ENCODE measurements around the gene DERA. TPM values are rescaled to one million over a fixed set of nuclear protein-coding genes. Genes with fewer than 3 reads are reported as not detected.
A peak's percentile ranks its signal among the peaks of the same experiment; 100 is the strongest.

Gene DERA
- total RNA-seq, 1 experiment from 2014 or later: 67.6 TPM

GRCh38 chr12:15880721-15881120, 30.4 kb upstream of the DERA start:
- POLR2A ChIA-PET (ENCODE audit: unreplicated experiment): no interaction called here
- H2AFZ ChIP-seq: peak overlapping the region; percentile 35; the same call in 1 of the 2 replicates
- BruUV-seq (replicated peaks): no TSS peak
- H3F3A ChIP-seq (ENCODE audit: insufficient read depth, low read depth): peaks cover 15% of the 10 kb centered on the region; the same call in 1 of the 2 replicates
- no peaks in the 10 kb centered on the region for H3K9me3 ChIP-seq (ENCODE audit: insufficient read depth, low read depth)
- TF ChIP-seq CTCF (conservative IDR thresholded peaks at IDR 0.05): no peak
- no peak for TF ChIP-seq EZH2 (IDR thresholded peaks at IDR 0.05; ENCODE audit: low read depth)
- H3K27ac ChIP-seq: no peak overlapping the region
- H3K79me2 ChIP-seq (ENCODE audit: low read depth): peaks cover 39% of the 10 kb centered on the region
- H3K4me1 ChIP-seq (replicated peaks; ENCODE audit: insufficient read depth): peaks cover 27% of the 10 kb centered on the region
- H3K9me2 ChIP-seq (ENCODE audit: insufficient read depth): no peaks in the 10 kb centered on the region
- peak overlapping the region; percentile 96 for H3K4me2 ChIP-seq
- CTCF ChIA-PET: no interaction called here
- peaks cover 28% of the 10 kb centered on the region for H4K20me1 ChIP-seq (ENCODE audit: insufficient read depth)
- peak overlapping the region; percentile 88; the same call in 1 of the 2 replicates for H3K4me3 ChIP-seq
- no peak for DNase-seq
- 0 out of 2 replicates have a peak, but pooled peaks cover 8% of the 10 kb centered on the region for H3K36me3 ChIP-seq (ENCODE audit: low read depth)
- intact Hi-C loops (cut with micrococcal nuclease; ENCODE audit: unreplicated experiment): loop anchor here (10.0 kb wide), 1 partner anchor 1106 kb away; a partner anchor contains a TSS
- no peaks in the 10 kb centered on the region for H3K27me3 ChIP-seq (ENCODE audit: insufficient read depth, low read depth)

GRCh38 chr12:15882118-15882971, 28.8 kb upstream of the DERA start, which contains the start of gene STRAP:
Gene STRAP, plus strand, starts transcription at chr12:15882387. Its CDS starts 321 bp downstream, at chr12:15882708.
- Histone ChIP-seq H3K4me1 (replicated peaks; ENCODE audit: insufficient read depth) (peaks cover 35% of the 10 kb centered on the region), H3K36me3 (ENCODE audit: low read depth) (peaks cover 22% of the 10 kb centered on the region), H3K79me2 (ENCODE audit: low read depth) (peaks cover 55% of the 10 kb centered on the region), H3K9me2 (ENCODE audit: insufficient read depth) (no peaks in the 10 kb centered on the region), H3K4me2 (peak within 1 kb of the TSS; percentile 96), H3K27ac (peak within 1 kb of the TSS; percentile 95), H2AFZ (peak within 1 kb of the TSS; percentile 94), H4K20me1 (ENCODE audit: insufficient read depth) (peaks cover 44% of the 10 kb centered on the region), H3K27me3 (ENCODE audit: insufficient read depth, low read depth) (no peaks in the 10 kb centered on the region), H3F3A (ENCODE audit: insufficient read depth, low read depth) (peaks cover 21% of the 10 kb centered on the region; the same call in 1 of the 2 replicates), H3K9me3 (ENCODE audit: insufficient read depth, low read depth) (no peaks in the 10 kb centered on the region), H3K4me3 (peak within 1 kb of the TSS; percentile 88)
- TF ChIP-seq EZH2 (IDR thresholded peaks at IDR 0.05; ENCODE audit: low read depth) (no peak), CTCF (conservative IDR thresholded peaks at IDR 0.05) (no peak)
- peak; percentile 94 to 98 for DNase-seq
- ChIA-PET POLR2A (ENCODE audit: unreplicated experiment) (interaction anchor here (0.5 to 0.7 kb wide), 3 partner anchors 137 to 1078 kb away, joined by 3 to 12 read pairs (median 5); no protein-coding TSS in a partner anchor), CTCF (interaction anchor here (0.6 kb wide), 1 partner anchor 9 kb away, joined by 3 read pairs; no protein-coding TSS in a partner anchor)
- TSS peak; percentile 53 for BruUV-seq (replicated peaks)
- intact Hi-C loops (cut with micrococcal nuclease; ENCODE audit: unreplicated experiment): loop anchor here (10.0 kb wide), 1 partner anchor 1108 kb away; a partner anchor contains a TSS

GRCh38 chr12:15883536-15883935, 27.6 kb upstream of the DERA start:
- no peak for DNase-seq
- POLR2A ChIA-PET (ENCODE audit: unreplicated experiment): interaction anchor here (0.6 to 0.7 kb wide), 3 partner anchors 10 to 1112 kb away, joined by 3 to 8 read pairs (median 3); no protein-coding TSS in a partner anchor
- peaks cover 56% of the 10 kb centered on the region for H4K20me1 ChIP-seq (ENCODE audit: insufficient read depth)

More at GRCh38 chr12:15883536-15883935, 27.6 kb upstream of the DERA start:
- Histone ChIP-seq H3K27ac (peak overlapping the region; percentile 95; the same call in 1 of the 2 replicates), H3K36me3 (ENCODE audit: low read depth) (peaks cover 22% of the 10 kb centered on the region), H3K4me3 (peak overlapping the region; percentile 88), H3K9me2 (ENCODE audit: insufficient read depth) (no peaks in the 10 kb centered on the region), H3K4me1 (replicated peaks; ENCODE audit: insufficient read depth) (peaks cover 35% of the 10 kb centered on the region), H3K79me2 (ENCODE audit: low read depth) (peaks cover 67% of the 10 kb centered on the region), H3K4me2 (peak overlapping the region; percentile 96), H3K9me3 (ENCODE audit: insufficient read depth, low read depth) (no peaks in the 10 kb centered on the region), H2AFZ (no peak overlapping the region), H3F3A (ENCODE audit: insufficient read depth, low read depth) (peaks cover 21% of the 10 kb centered on the region; the same call in 1 of the 2 replicates), H3K27me3 (ENCODE audit: insufficient read depth, low read depth) (no peaks in the 10 kb centered on the region)
- TF ChIP-seq CTCF (conservative IDR thresholded peaks at IDR 0.05) (no peak), EZH2 (IDR thresholded peaks at IDR 0.05; ENCODE audit: low read depth) (no peak)
- no TSS peak for BruUV-seq (replicated peaks)
- intact Hi-C loops (cut with micrococcal nuclease; ENCODE audit: unreplicated experiment): loop anchor here (10.0 kb wide), 1 partner anchor 1109 kb away; a partner anchor contains a TSS
- CTCF ChIA-PET: interaction anchor here (0.6 kb wide), 1 partner anchor 351 kb away, joined by 3 read pairs; no protein-coding TSS in a partner anchor
